Cardiac muscle cell (in vitro differentiated cells and primary cell): ENCODE measurements around the gene FBXW2. TPM values are rescaled to one million over a fixed set of nuclear protein-coding genes. Genes with fewer than 3 reads are reported as not detected.

Experiments
- DNase-seq, 2 donors: peaks; one replicate each; pipeline versions ENCODE4 v3.0.0 to v3.0.0-alpha.2; 2010 to 2017; ENCODE audit warnings: low read depth in 1 of 2, low spot score in 1 of 2
- H3K27ac ChIP-seq: fragments of 200-600 bp; sonication (generic); 2 replicates; pipeline ENCODE4 v1.5.1; 2016
- H3K27me3 ChIP-seq: fragments of 200-600 bp; sonication (generic); 2 replicates; pipeline ENCODE4 v1.6.0; 2016; ENCODE audit warnings: control low read depth
- H3K36me3 ChIP-seq: fragments of 200-600 bp; sonication (generic); 2 replicates; pipeline ENCODE4 v1.5.1; 2016; ENCODE audit warnings: control low read depth
- H3K4me1 ChIP-seq: fragments of 200-600 bp; sonication (generic); 2 replicates; pipeline ENCODE4 v1.8.1; 2017; ENCODE audit warnings: low read depth, mild to moderate bottlenecking, mixed run types
- H3K4me3 ChIP-seq: fragments of 200-600 bp; sonication (generic); 2 replicates; pipeline ENCODE4 v1.5.1; 2016; ENCODE audit warnings: mild to moderate bottlenecking
- H3K9me3 ChIP-seq: fragments of 200-600 bp; sonication (generic); 2 replicates; pipeline ENCODE4 v1.5.1; 2017; ENCODE audit warnings: low read depth, mild to moderate bottlenecking, control low read depth
- polyA plus RNA-seq: library from polyadenylated mRNA; unstranded; fragments of >200 nt; fragmentation: Nextera tagmentation; extraction: Ambion mirVana; gene quantifications from 2 replicates; pipeline ENCODE4 v1.2.1, GENCODE V29; 2016
- total RNA-seq: library from RNA; depleted of rRNA; stranded (reverse); fragments of >200 nt; gene quantifications from 2 replicates; pipeline ENCODE4 v1.2.3, GENCODE V29; 2016
- TF ChIP-seq, protein P1 (sequence below): IDR thresholded peaks from 2 replicates; pipeline ENCODE4 v1.5.1; 2012; ENCODE audit warnings: low read depth, mild to moderate bottlenecking, low read length

Gene FBXW2
- total and polyA plus RNA-seq, 2 experiments from 2014 or later: 36.5 to 45.5 TPM

DNA sequence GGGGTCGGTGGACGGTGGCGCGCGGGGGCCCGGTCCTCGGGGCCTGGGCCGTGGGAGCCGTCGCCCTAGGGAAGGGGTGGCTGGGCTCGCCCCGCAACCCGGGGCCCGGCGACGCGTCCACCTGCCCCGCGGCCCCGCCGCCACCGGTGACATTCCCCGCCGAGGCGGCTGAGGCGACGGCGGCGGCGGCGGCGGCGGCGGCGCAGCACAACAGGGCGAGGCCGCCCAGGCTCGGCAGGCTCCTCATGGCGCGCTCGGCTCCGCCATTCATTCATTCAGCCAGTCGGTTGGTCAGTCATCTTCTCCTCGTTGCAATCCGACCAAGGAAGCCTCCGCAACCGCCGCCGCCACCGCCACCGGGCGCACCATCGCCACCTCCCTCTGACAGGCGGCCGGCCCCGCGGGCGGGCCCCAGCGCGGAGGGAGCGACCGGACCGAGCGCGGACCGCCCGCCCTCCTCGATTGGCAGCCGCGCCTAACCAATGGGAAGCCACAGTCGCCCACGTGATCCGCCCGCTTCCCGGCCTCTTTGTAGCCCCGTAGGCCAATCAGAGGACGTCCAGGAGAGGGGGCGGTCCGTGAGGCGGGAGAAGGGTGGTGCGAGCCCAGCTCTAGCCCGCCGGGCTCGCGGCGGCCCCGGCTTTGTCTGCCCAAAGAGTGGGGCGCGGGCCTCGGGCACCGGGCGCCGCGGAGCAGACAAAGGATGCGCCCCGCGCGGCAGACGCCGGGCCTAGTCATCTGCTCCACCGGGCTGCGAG, 78.9 kb downstream of the FBXW2 start, which contains the start of gene MEGF9:
Gene MEGF9, minus strand, starts transcription at position 383 of the 758 bp plus-strand sequence. Its CDS starts 112 bp downstream, at position 271.
- peak; percentile 98 to 99 for DNase-seq
- TF ChIP-seq, protein P1, sequence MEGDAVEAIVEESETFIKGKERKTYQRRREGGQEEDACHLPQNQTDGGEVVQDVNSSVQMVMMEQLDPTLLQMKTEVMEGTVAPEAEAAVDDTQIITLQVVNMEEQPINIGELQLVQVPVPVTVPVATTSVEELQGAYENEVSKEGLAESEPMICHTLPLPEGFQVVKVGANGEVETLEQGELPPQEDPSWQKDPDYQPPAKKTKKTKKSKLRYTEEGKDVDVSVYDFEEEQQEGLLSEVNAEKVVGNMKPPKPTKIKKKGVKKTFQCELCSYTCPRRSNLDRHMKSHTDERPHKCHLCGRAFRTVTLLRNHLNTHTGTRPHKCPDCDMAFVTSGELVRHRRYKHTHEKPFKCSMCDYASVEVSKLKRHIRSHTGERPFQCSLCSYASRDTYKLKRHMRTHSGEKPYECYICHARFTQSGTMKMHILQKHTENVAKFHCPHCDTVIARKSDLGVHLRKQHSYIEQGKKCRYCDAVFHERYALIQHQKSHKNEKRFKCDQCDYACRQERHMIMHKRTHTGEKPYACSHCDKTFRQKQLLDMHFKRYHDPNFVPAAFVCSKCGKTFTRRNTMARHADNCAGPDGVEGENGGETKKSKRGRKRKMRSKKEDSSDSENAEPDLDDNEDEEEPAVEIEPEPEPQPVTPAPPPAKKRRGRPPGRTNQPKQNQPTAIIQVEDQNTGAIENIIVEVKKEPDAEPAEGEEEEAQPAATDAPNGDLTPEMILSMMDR: no peak
- Histone ChIP-seq H3K4me3 (peak within 1 kb of the TSS; percentile 60), H3K27me3 (peaks cover 20% of the 10 kb centered on the region), H3K27ac (no peak within 1 kb of the TSS), H3K36me3 (no peaks in the 10 kb centered on the region), H3K4me1 (no peaks in the 10 kb centered on the region), H3K9me3 (no peaks in the 10 kb centered on the region)

DNA sequence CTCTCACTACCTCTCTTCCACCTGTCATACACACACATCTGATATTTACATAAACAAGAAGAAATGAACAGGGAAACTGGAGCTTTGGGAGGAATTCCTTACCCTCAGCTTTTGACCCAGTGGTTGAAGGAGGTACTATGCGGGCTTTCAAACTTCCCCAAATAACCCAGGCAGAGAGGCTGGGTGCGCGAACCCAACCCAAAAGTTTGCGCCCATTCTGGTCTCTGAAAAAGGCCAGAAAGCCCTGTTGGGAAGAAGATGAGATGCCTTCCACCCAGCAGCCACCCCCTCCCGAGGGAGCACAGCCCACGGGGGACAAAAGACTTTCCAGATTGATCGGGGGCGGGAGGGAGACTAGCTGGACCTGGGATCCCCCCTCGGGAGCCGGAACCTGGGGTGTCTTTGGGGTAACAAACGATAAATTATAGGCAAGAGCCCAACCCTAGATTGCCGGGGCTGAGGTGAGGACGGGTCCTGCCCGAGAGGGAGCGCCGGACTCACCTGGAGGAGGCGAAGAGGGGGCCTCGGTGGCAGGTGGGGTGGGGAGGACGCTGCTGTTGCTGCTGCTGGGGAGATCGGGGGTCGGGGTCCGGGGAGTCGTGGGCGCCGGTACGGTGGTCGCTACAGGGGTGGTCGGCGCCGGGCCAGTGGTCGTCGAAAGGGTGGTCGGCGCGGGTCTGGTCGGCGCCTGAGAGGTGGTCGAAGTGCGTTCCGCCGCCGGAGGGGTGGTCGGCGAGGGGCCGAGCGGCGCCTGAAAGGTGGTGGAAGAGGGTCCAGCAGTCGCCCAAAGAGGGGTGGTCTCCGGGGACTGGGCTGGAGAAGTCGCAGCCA, 79.7 kb downstream of the FBXW2 start:
- H3K36me3 ChIP-seq: no peaks in the 10 kb centered on the region
- no peak overlapping the region for H3K27ac ChIP-seq
- H3K27me3 ChIP-seq: peaks cover 20% of the 10 kb centered on the region
- peak overlapping the region; percentile 60 for H3K4me3 ChIP-seq
- H3K4me1 ChIP-seq: no peaks in the 10 kb centered on the region
- TF ChIP-seq, protein P1: no peak
- no peaks in the 10 kb centered on the region for H3K9me3 ChIP-seq
- DNase-seq: no peak

DNA sequence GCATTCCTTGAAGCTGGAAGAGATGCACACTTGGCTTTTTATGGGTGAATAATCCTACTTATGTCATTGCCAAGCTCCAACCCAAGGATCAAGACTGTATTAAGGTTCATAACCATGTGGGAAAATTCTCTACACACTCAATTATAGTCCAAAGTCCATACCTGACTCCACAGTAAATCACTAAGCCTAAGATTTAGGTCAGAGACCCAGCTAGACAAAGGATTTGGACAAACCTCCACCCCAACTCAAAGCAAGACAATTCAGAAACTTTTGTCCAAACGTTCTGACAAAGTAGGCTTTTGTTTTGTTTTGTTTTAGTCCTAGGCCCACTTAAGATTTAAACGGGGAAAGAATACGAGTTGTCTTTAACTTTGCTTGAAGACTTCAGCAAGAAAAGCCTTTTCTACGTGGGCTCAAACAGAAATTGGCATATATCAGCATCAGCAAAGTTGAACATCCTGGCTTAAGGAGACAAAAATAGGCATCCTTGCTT, 80.6 kb downstream of the FBXW2 start:
- H3K27ac ChIP-seq: no peak overlapping the region
- DNase-seq: no peak
- no peaks in the 10 kb centered on the region for H3K4me1 ChIP-seq
- TF ChIP-seq, protein P1: no peak
- no peaks in the 10 kb centered on the region for H3K9me3 ChIP-seq
- no peaks in the 10 kb centered on the region for H3K36me3 ChIP-seq
- peaks cover 20% of the 10 kb centered on the region for H3K27me3 ChIP-seq
- no peak overlapping the region for H3K4me3 ChIP-seq

DNA sequence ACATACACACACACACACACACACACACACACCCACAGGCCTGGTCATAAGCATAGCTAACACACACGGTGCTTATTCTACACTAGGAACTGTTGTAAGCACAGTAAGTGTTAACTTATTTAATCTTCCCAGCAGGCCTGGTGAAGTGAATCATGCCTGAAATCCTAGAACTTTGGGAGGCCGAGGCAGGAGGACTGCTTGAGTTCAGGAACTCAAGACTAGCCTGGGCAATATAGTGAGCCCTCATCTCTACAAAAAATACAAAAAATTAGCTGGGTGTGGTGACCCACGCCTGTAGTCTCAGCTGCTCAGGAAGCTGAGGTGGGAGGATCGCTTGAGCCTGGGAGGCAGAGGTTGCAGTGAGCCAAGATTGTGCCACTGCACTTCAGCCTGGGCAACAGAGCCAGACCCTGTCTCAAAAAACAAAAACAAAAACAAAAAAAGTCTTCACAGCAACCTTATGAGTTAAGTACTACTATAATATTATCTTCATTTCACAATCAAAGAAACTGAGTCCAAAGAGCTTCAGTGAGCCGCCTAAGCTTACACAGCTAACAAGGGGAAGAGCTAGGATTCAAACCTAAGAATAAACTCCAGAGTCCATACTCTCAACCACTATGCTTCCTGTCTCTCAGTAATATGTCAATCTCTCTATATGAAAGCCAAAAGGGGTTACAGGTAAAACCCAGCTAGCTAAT, 81.2 kb downstream of the FBXW2 start:
- TF ChIP-seq, protein P1: no peak
- Histone ChIP-seq H3K4me3 (no peak overlapping the region), H3K27ac (no peak overlapping the region), H3K36me3 (no peaks in the 10 kb centered on the region), H3K9me3 (no peaks in the 10 kb centered on the region), H3K4me1 (no peaks in the 10 kb centered on the region), H3K27me3 (peaks cover 20% of the 10 kb centered on the region)
- DNase-seq: no peak

DNA sequence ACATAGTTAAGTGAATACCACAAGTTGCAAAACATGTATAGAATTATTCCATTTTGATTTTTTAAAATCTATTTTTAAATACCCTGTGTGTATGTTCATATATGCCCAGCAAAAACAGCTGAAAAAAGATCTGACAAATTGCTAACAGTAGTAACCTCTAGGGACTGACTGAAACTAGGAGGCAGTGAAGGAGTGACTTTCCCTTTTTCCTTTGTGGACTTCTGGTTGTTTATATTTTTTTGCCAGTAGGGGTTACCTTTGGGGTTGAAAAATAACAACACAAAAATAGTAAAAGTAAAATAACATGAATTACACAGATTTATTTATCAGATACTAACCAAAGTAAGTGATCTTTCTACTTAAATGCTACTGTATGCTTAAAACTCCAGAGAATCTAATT, 81.9 kb downstream of the FBXW2 start:
- DNase-seq: no peak
- Histone ChIP-seq H3K27ac (no peak overlapping the region), H3K4me1 (no peaks in the 10 kb centered on the region), H3K9me3 (no peaks in the 10 kb centered on the region), H3K36me3 (no peaks in the 10 kb centered on the region), H3K4me3 (no peak overlapping the region), H3K27me3 (peaks cover 20% of the 10 kb centered on the region)
- TF ChIP-seq, protein P1: no peak
